NT2/D1 (cell line): Measurements from ENCODE around the gene CATSPERE.

Experiments
- DNase-seq: peaks from one replicate; pipeline ENCODE4 v3.0.0-alpha.2; 2011; ENCODE audit warnings: low read depth, low spot score
- H3K27me3 ChIP-seq: 2 replicates; pipeline ENCODE4 v1.6.0; 2011; ENCODE audit warnings: mild to moderate bottlenecking; ENCODE audit not compliant: insufficient read length, insufficient read depth
- H3K36me3 ChIP-seq: 2 replicates; pipeline ENCODE4 v1.6.1; 2011; ENCODE audit warnings: mild to moderate bottlenecking, low read length, mixed read lengths; ENCODE audit not compliant: insufficient read depth, insufficient read length
- H3K4me1 ChIP-seq: 2 replicates; pipeline ENCODE4 v1.5.1; 2011; ENCODE audit not compliant: insufficient read depth, insufficient read length
- H3K4me3 ChIP-seq: 2 replicates; pipeline ENCODE4 v1.5.1; 2011; ENCODE audit warnings: low read depth; ENCODE audit not compliant: insufficient read length
- H3K9ac ChIP-seq: 2 replicates; pipeline ENCODE4 v1.6.0; 2011; ENCODE audit warnings: low read depth; ENCODE audit not compliant: insufficient read length
- H3K9me3 ChIP-seq: 2 replicates; pipeline ENCODE4 v1.5.1; 2011; ENCODE audit warnings: mild to moderate bottlenecking, low read length; ENCODE audit not compliant: insufficient read depth
- SUZ12 ChIP-seq: IDR thresholded peaks from 2 replicates; pipeline ENCODE4 v1.6.1; 2011; ENCODE audit not compliant: insufficient read length, insufficient read depth; ENCODE audit errors: extremely low read depth
- YY1 ChIP-seq: IDR thresholded peaks from 2 replicates; pipeline ENCODE4 v1.6.1; 2011; ENCODE audit not compliant: insufficient read length, insufficient read depth
- ZNF274 ChIP-seq: IDR thresholded peaks from 2 replicates; pipeline ENCODE4 v1.6.1; 2011; ENCODE audit warnings: mild to moderate bottlenecking, low read depth, low read length

Gene CATSPERE, protein sequence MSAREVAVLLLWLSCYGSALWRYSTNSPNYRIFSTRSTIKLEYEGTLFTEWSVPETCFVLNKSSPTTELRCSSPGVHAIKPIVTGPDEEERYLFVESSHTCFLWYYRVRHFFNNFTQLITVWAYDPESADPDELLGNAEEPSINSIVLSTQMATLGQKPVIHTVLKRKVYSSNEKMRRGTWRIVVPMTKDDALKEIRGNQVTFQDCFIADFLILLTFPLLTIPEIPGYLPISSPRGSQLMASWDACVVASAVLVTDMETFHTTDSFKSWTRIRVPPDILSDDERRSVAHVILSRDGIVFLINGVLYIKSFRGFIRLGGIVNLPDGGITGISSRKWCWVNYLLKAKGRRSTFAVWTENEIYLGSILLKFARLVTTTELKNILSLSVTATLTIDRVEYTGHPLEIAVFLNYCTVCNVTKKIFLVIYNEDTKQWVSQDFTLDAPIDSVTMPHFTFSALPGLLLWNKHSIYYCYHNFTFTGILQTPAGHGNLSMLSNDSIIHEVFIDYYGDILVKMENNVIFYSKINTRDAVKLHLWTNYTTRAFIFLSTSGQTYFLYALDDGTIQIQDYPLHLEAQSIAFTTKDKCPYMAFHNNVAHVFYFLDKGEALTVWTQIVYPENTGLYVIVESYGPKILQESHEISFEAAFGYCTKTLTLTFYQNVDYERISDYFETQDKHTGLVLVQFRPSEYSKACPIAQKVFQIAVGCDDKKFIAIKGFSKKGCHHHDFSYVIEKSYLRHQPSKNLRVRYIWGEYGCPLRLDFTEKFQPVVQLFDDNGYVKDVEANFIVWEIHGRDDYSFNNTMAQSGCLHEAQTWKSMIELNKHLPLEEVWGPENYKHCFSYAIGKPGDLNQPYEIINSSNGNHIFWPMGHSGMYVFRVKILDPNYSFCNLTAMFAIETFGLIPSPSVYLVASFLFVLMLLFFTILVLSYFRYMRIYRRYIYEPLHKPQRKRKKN

GRCh38 chr1:244461245-244462071, at the start of gene CATSPERE:
CATSPERE (plus strand) TSS chr1:244461273; CDS start chr1:244461430, 157 bp downstream.
- Histone ChIP-seq H3K27me3 (no peaks in the 10 kb centered on the region), H3K9ac (peak within 1 kb of the TSS; percentile 83), H3K4me1 (no peaks in the 10 kb centered on the region), H3K4me3 (peak within 1 kb of the TSS; percentile 53), H3K36me3 (no peaks in the 10 kb centered on the region), H3K9me3 (peaks cover 8% of the 10 kb centered on the region; the same call in 1 of the 2 replicates)
- TF ChIP-seq YY1: peak; percentile 47
- TF ChIP-seq SUZ12: no peak
- peak; percentile 84 for DNase-seq

DNA sequence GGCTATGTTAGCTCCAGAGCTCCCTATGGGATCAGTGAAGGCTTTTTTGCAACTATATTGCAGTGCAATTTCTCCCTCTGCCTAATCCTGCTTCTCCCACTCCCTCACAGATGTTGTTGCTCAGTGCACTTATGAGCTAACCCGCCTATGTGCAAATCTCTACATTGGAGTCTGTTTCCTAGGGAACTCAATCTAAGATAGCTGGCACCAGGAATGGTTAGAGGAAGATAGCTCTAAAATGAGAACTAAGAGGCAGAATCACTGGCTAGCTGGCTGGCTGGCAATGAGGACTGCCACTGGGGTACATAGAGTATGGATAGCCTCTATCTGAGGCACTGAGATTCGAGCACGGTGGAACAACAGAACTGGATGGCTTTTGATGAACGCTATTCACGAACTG, 48.9 kb upstream of the CATSPERE start:
- Histone ChIP-seq H3K4me3 (no peak overlapping the region), H3K4me1 (no peaks in the 10 kb centered on the region), H3K36me3 (peaks cover 83% of the 10 kb centered on the region), H3K9ac (no peak overlapping the region), H3K9me3 (no peaks in the 10 kb centered on the region), H3K27me3 (no peaks in the 10 kb centered on the region)
- TF ChIP-seq ZNF274: no peak
- DNase-seq: no peak

GRCh38 chr1:244413736-244414135, 47.3 kb upstream of the CATSPERE start:
- TF ChIP-seq SUZ12 (no peak), YY1 (no peak), ZNF274 (no peak)
- peaks cover 96% of the 10 kb centered on the region for H3K36me3 ChIP-seq
- H3K9me3 ChIP-seq: no peaks in the 10 kb centered on the region
- no peak overlapping the region for H3K9ac ChIP-seq
- no peaks in the 10 kb centered on the region for H3K4me1 ChIP-seq
- no peak overlapping the region for H3K4me3 ChIP-seq
- no peak for DNase-seq
- no peaks in the 10 kb centered on the region for H3K27me3 ChIP-seq

DNA sequence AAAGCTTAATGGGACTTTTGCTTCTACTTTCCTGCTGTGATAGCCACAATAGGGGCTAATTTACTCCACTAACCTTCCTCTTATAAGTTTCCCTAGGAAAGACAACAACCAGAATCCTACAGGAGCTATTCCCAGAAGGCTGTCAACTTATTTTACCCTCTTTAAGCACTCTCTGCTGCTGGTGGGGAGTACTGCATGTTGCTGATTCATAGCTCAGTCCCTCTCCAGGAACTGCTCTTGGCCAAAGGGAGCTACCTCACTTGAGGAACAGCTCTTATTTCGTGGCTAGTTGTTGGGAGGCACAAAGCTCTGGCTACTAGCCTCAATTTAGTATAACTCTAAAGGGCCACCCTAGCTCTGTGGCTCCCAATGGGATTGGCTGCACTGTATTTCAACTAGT, 46.5 kb upstream of the CATSPERE start:
- Histone ChIP-seq H3K9ac (no peak overlapping the region), H3K9me3 (no peaks in the 10 kb centered on the region), H3K27me3 (no peaks in the 10 kb centered on the region), H3K4me1 (no peaks in the 10 kb centered on the region), H3K36me3 (peaks cover 99% of the 10 kb centered on the region), H3K4me3 (no peak overlapping the region)
- DNase-seq: no peak
- TF ChIP-seq SUZ12: no peak
- TF ChIP-seq YY1: no peak
- no peak for TF ChIP-seq ZNF274

DNA sequence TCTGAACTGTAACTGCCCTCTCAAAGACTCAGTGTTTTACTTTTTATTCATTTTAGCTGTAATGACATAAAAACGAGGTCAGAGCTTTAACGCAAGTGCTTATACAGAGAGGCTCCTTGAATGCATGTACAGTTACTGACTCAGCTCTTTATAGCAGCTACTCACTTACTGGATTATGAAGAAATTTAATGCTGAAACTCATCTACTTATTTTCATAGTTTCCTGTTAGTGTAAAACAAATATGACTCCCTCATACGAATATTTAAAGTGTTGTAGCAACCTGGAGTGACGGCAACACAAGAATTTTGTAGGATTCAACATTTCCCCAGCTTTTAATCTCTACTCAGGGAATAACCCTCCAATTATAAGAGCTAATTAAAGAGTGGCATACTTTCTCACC, 42.0 kb upstream of the CATSPERE start:
- TF ChIP-seq ZNF274: no peak
- Histone ChIP-seq H3K4me3 (no peak overlapping the region), H3K9me3 (no peaks in the 10 kb centered on the region), H3K36me3 (peaks cover 98% of the 10 kb centered on the region), H3K4me1 (no peaks in the 10 kb centered on the region), H3K9ac (no peak overlapping the region), H3K27me3 (no peaks in the 10 kb centered on the region)
- DNase-seq: no peak

- H3K36me3 ChIP-seq: peaks cover 72% of the 10 kb centered on the region
- no peak overlapping the region for H3K9ac ChIP-seq
- H3K4me3 ChIP-seq: no peak overlapping the region
- DNase-seq: no peak
- H3K27me3 ChIP-seq: no peaks in the 10 kb centered on the region
- TF ChIP-seq ZNF274 (no peak), YY1 (no peak), SUZ12 (no peak)
- no peaks in the 10 kb centered on the region for H3K4me1 ChIP-seq
- H3K9me3 ChIP-seq: no peaks in the 10 kb centered on the region
These were observed 38.9 kb upstream of the CATSPERE start for GRCh38 chr1:244422174-244422573.
